Sigmoid colon (tissue), 3 donors: ENCODE data around the gene CCDC178.

Experiments
- CTCF ChIP-seq, 4 experiments: fragments of 450-650 bp in 3 of 4; fragments of 200-600 bp in 1 of 4; IDR thresholded peaks; one replicate each; pipeline ENCODE4 v1.5.1; 2016 to 2019; ENCODE audit warnings: antibody characterized with exemption in 4 of 4, mild to moderate bottlenecking in 3 of 4, moderate library complexity in 2 of 4
- POLR2A ChIP-seq, 2 donors: fragments of 450-650 bp; IDR thresholded peaks; one replicate each; pipeline ENCODE4 v1.6.1; 2016; ENCODE audit warnings: antibody characterized with exemption in 2 of 2, mild to moderate bottlenecking in 2 of 2, moderate library complexity in 2 of 2

- no peak for TF ChIP-seq POLR2A (IDR thresholded peaks at IDR 0.05)
- no peak for TF ChIP-seq CTCF (IDR thresholded peaks at IDR 0.05)
Observed at GRCh38 chr18:33076601-33077000, 363.9 kb downstream of the CCDC178 start.
